Measurements from ENCODE around the gene CASP5.
A peak's percentile ranks its signal among the peaks of the same experiment; 100 is the strongest.

Gene CASP5

DNA sequence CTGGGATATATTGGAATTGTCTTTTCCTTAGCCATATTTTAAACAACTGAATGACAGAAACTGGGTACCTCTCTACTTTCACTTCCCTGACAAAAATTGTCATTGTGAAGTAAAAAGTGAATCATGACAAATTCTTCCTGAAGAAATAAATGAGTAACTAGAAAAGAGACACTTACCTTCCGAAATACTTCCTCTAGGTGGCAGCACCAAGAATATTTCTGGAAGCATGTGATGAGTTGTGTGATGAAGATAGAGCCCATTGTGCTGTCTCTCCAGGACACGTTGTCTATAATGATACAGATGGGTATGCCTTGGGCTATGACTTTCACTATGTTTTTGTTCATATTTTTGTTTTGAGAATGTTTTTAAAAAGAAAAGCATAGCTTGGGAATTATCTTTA, 76.1 kb downstream of the CASP5 start:
- TF ChIP-seq, protein P1, sequence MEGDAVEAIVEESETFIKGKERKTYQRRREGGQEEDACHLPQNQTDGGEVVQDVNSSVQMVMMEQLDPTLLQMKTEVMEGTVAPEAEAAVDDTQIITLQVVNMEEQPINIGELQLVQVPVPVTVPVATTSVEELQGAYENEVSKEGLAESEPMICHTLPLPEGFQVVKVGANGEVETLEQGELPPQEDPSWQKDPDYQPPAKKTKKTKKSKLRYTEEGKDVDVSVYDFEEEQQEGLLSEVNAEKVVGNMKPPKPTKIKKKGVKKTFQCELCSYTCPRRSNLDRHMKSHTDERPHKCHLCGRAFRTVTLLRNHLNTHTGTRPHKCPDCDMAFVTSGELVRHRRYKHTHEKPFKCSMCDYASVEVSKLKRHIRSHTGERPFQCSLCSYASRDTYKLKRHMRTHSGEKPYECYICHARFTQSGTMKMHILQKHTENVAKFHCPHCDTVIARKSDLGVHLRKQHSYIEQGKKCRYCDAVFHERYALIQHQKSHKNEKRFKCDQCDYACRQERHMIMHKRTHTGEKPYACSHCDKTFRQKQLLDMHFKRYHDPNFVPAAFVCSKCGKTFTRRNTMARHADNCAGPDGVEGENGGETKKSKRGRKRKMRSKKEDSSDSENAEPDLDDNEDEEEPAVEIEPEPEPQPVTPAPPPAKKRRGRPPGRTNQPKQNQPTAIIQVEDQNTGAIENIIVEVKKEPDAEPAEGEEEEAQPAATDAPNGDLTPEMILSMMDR (IDR thresholded peaks at IDR 0.05; ENCODE audit: low read depth, low read length, poor library complexity, severe bottlenecking) = peak; percentile 44
- TF ChIP-seq EZH2phosphoT487 (IDR thresholded peaks at IDR 0.05; ENCODE audit: borderline replicate concordance, low read length) = no peak

More for the DNA sequence above, 76.1 kb downstream of the CASP5 start:
- Histone ChIP-seq H3K9me3 (ENCODE audit: control insufficient read depth, insufficient read depth, low read length) (no peaks in the 10 kb centered on the region), H3K36me3 (ENCODE audit: control insufficient read depth, low read length) (no peaks in the 10 kb centered on the region), H3K27me3 (ENCODE audit: control insufficient read depth, low read length) (no peaks in the 10 kb centered on the region), H3K27ac (ENCODE audit: low read depth, low read length) (no peak overlapping the region), H3K79me2 (ENCODE audit: control insufficient read depth, low read length) (no peaks in the 10 kb centered on the region), H3K4me1 (ENCODE audit: control insufficient read depth, low read length) (no peaks in the 10 kb centered on the region), H3K9me2 (replicated peaks; ENCODE audit: control insufficient read depth, low read length) (no peaks in the 10 kb centered on the region), H4K20me1 (ENCODE audit: control insufficient read depth, insufficient read depth, low read depth, low read length) (no peaks in the 10 kb centered on the region), H3F3A (ENCODE audit: control insufficient read depth, insufficient read depth) (no peaks in the 10 kb centered on the region), H3K4me3 (ENCODE audit: low read length) (no peak overlapping the region), H3K4me2 (ENCODE audit: low read length) (no peak overlapping the region)
